ENCODE results near the gene ADGRG7. TPM values are rescaled to one million over a fixed set of nuclear protein-coding genes. Genes with fewer than 3 reads are reported as not detected.
"Not testable (repeated sequence)": the region's sequence is repeated elsewhere in the genome, so short reads cannot be mapped to it uniquely, and the experiment has no call there.

The ADGRG7 gene
- total and polyA plus RNA-seq, 9 donors, result not detected

GRCh38 chr3:100653604-100654294, 44.3 kb downstream of the ADGRG7 start:
- 83 to 88% (median 87%) methylated on average over 13 of the region's 13 CpGs for WGBS, 3 donors

GRCh38 chr3:100656945-100657344, 47.5 kb downstream of the ADGRG7 start:
- Histone ChIP-seq H3K9me3 (no peaks in the 10 kb centered on the region), H3K4me1 (ENCODE audit: insufficient read depth) (no peaks in the 10 kb centered on the region), H3K36me3 (no peaks in the 10 kb centered on the region), H3K27ac (no peak overlapping the region), H3K27me3 (no peaks in the 10 kb centered on the region), H3K4me3 (no peak overlapping the region)
- no peak for TF ChIP-seq EP300 (IDR thresholded peaks at IDR 0.05)
- TF ChIP-seq POLR2A (IDR thresholded peaks at IDR 0.05), result no peak
- TF ChIP-seq CTCF (IDR thresholded peaks at IDR 0.05), result no peak
- 34 to 44% (median 36%) methylated on average over 2 of the region's 2 CpGs for WGBS, 3 donors
- intact Hi-C loops (cut with DNase I), result no loop called here
- no peak for DNase-seq

More at GRCh38 chr3:100653604-100654294, 44.3 kb downstream of the ADGRG7 start:
- TF ChIP-seq EP300 (IDR thresholded peaks at IDR 0.05) (no peak), POLR2A (IDR thresholded peaks at IDR 0.05) (no peak), CTCF (IDR thresholded peaks at IDR 0.05) (no peak)
- Histone ChIP-seq H3K4me1 (ENCODE audit: insufficient read depth) (no peaks in the 10 kb centered on the region), H3K9me3 (no peaks in the 10 kb centered on the region), H3K4me3 (no peak overlapping the region), H3K36me3 (no peaks in the 10 kb centered on the region), H3K27me3 (no peaks in the 10 kb centered on the region), H3K27ac (no peak overlapping the region)
- no peak for DNase-seq
- intact Hi-C loops (cut with DNase I), result no loop called here

GRCh38 chr3:100661294-100661693, 51.9 kb downstream of the ADGRG7 start:
- H3K36me3 ChIP-seq; H3K9me3 ChIP-seq; H3K27ac ChIP-seq; H3K4me1 ChIP-seq (ENCODE audit: insufficient read depth); H3K27me3 ChIP-seq; DNase-seq; intact Hi-C loops (cut with DNase I); H3K4me3 ChIP-seq: not testable (repeated sequence)

- H3K36me3 ChIP-seq, result no peaks in the 10 kb centered on the region
- no peaks in the 10 kb centered on the region for H3K9me3 ChIP-seq
- H3K27me3 ChIP-seq, result no peaks in the 10 kb centered on the region
- no peaks in the 10 kb centered on the region for H3K4me1 ChIP-seq (ENCODE audit: insufficient read depth)
- H3K4me3 ChIP-seq, result no peak overlapping the region
- WGBS, 3 donors, result 39 to 48% (median 46%) methylated on average over 2 of the region's 2 CpGs
- intact Hi-C loops (cut with DNase I), result no loop called here
- DNase-seq, result no peak
- H3K27ac ChIP-seq, result no peak overlapping the region
- TF ChIP-seq CTCF (IDR thresholded peaks at IDR 0.05) (no peak), POLR2A (IDR thresholded peaks at IDR 0.05) (no peak), EP300 (IDR thresholded peaks at IDR 0.05) (no peak)
These were observed 52.9 kb downstream of the ADGRG7 start for GRCh38 chr3:100662113-100662823.

- TF ChIP-seq CTCF (IDR thresholded peaks at IDR 0.05) (no peak), POLR2A (IDR thresholded peaks at IDR 0.05) (no peak), EP300 (IDR thresholded peaks at IDR 0.05) (no peak)
- DNase-seq, result no peak
- no peaks in the 10 kb centered on the region for H3K4me1 ChIP-seq (ENCODE audit: insufficient read depth)
- WGBS, 3 donors, result 54 to 73% (median 56%) methylated on average over 7 of the region's 7 CpGs
- H3K36me3 ChIP-seq, result no peaks in the 10 kb centered on the region
- H3K27ac ChIP-seq, result no peak overlapping the region
- intact Hi-C loops (cut with DNase I), result no loop called here
- no peaks in the 10 kb centered on the region for H3K27me3 ChIP-seq
- H3K4me3 ChIP-seq, result no peak overlapping the region
- H3K9me3 ChIP-seq, result peaks cover 0 to 4% of the 10 kb centered on the region in 2 donors
These were observed 55.8 kb downstream of the ADGRG7 start for GRCh38 chr3:100665230-100665629.

GRCh38 chr3:100666699-100667098, 57.3 kb downstream of the ADGRG7 start:
- H3K27ac ChIP-seq; intact Hi-C loops (cut with DNase I); DNase-seq; H3K4me3 ChIP-seq; H3K27me3 ChIP-seq; H3K9me3 ChIP-seq; H3K36me3 ChIP-seq; H3K4me1 ChIP-seq (ENCODE audit: insufficient read depth): not testable (repeated sequence)
- 57 to 72% (median 60%) methylated on average over 5 to 6 of the region's 6 CpGs for WGBS, 3 donors

- H3K27me3 ChIP-seq; DNase-seq; H3K4me3 ChIP-seq; H3K27ac ChIP-seq; H3K36me3 ChIP-seq; H3K4me1 ChIP-seq (ENCODE audit: insufficient read depth); intact Hi-C loops (cut with DNase I); H3K9me3 ChIP-seq: not testable (repeated sequence)
- 33 to 48% (median 42%) methylated on average over 1 of the region's 1 CpG for WGBS, 3 donors
These were observed 57.9 kb downstream of the ADGRG7 start for GRCh38 chr3:100667316-100667715.
